GM19468 (cell line): ENCODE data around the gene KCNF1.

Experiments used
- ATAC-seq: cut with Tn5 transposase; IDR thresholded peaks from one replicate; pipeline ENCODE4 v1.9.1; 2021; ENCODE audit warnings: mild to moderate bottlenecking, moderate library complexity, moderate number of reproducible peaks; ENCODE audit not compliant: unreplicated experiment; ENCODE audit errors: extremely low read depth

KCNF1 gene

GRCh38 chr2:10960606-10961489, 49.1 kb downstream of the KCNF1 start:
- no peak for ATAC-seq

DNA sequence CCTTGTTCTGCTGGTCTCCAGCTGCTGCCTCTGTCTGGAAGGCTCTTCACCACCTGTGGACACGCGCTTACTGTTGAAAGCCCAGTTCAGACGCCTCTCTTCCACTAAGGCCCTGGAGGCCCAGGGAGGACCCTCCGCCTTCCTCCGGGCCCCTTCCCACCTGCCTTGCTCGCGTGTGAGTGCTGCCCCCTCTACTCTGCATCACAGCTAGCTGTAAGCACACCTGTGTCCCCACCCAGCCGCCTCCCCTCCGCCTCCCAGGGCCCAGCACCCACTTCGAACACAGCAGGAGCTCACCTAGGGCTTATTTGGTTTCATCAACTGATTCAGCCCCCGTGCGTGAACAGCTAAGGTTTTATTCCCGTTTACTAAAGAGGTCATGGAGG, 49.7 kb downstream of the KCNF1 start:
- no peak for ATAC-seq

DNA sequence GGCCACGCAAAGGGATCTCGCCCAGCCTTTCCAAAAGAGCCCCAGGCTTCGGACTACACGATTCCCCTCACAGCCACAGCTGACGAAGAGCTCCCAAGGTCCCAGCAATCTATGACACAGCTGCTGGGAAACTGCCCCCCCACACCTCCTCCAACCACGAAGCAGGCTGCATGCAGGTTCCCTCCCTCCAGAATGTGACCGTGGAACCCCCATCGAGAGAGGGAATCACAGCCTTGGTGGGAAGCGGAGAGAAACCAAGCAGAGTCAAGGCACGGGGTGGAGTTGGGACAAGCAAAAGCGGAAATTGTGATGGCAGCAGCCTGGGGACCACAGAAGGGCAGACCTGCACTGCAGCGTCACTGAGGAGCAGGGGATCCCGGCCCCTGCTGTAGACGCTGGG, 50.3 kb downstream of the KCNF1 start:
- ATAC-seq, result no peak

DNA sequence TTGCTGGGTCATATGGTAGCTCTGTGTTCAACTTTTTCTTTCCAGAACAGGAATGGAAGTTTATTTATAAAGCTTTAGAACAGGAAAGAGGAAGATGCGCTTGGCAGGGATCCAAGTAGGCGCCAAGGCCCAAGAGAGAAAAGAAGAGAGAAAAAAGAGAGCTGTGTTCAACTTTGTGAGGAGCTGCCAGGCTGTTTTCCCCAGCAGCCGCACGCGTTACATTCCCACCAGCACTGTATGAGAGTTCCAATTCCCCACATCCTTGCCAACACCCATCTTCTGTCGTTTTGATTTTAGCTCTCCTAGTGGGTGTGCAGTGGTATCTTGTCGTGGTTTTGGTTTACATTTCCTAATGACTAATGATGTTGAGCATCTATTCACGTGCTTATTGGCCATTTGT, 51.4 kb downstream of the KCNF1 start:
- ATAC-seq, result no peak
